HG03558 (cell line): ENCODE measurements around the gene SSH3.

ENCODE experiments used
- ATAC-seq: cut with Tn5 transposase; IDR thresholded peaks from one replicate; pipeline ENCODE4 v1.9.1; 2021; ENCODE audit warnings: moderate number of reproducible peaks; ENCODE audit not compliant: unreplicated experiment; ENCODE audit errors: extremely low read depth

SSH3 gene

GRCh38 chr11:67344264-67344663 is 40.9 kb downstream of the SSH3 start:
- ATAC-seq: no peak

GRCh38 chr11:67345247-67345919 is 42.1 kb downstream of the SSH3 start:
- ATAC-seq: no peak

GRCh38 chr11:67345920-67346819 is 42.8 kb downstream of the SSH3 start:
- no peak for ATAC-seq

GRCh38 chr11:67347964-67348749 is 44.8 kb downstream of the SSH3 start:
- no peak for ATAC-seq

GRCh38 chr11:67349036-67349435 is 45.7 kb downstream of the SSH3 start:
- no peak for ATAC-seq

GRCh38 chr11:67349457-67349856 is 46.1 kb downstream of the SSH3 start:
- ATAC-seq: no peak

- no peak for ATAC-seq
These were observed 46.7 kb downstream of the SSH3 start for GRCh38 chr11:67349928-67350465.

GRCh38 chr11:67351275-67352005 is 48.1 kb downstream of the SSH3 start:
- ATAC-seq: no peak

GRCh38 chr11:67352546-67353316 is 49.4 kb downstream of the SSH3 start:
- no peak for ATAC-seq

- peak; percentile 45 for ATAC-seq
These were observed 50.2 kb downstream of the SSH3 start, which contains the start of gene POLD4 for GRCh38 chr11:67353317-67354074. Gene POLD4 (minus strand): TSS chr11:67353546. CDS start chr11:67353399, 147 bp downstream.

GRCh38 chr11:67354075-67355022 is 51.0 kb downstream of the SSH3 start:
- ATAC-seq: no peak

- ATAC-seq: no peak
These were observed 51.9 kb downstream of the SSH3 start for GRCh38 chr11:67355023-67355793.

- no peak for ATAC-seq
These were observed 52.6 kb downstream of the SSH3 start for GRCh38 chr11:67355794-67356386.

- ATAC-seq: no peak
These were observed 53.1 kb downstream of the SSH3 start for GRCh38 chr11:67356387-67356863.

GRCh38 chr11:67356864-67357561 is 53.7 kb downstream of the SSH3 start:
- ATAC-seq: no peak
